Mesenteric fat pad (tissue), 1 donor: ENCODE results near the gene STOML2. TPM values are rescaled to one million over a fixed set of nuclear protein-coding genes. Genes with fewer than 3 reads are reported as not detected.

Experiments used
- DNase-seq: peaks from one replicate; pipeline ENCODE4 v3.0.0-alpha.2; 2020; ENCODE audit warnings: low spot score
- total RNA-seq: library from RNA; stranded (reverse); fragmentation: NEBNext Ultra II Directional; extraction: Animal tissue kit (Norgen Biotek cat#: 25700); gene quantifications from one replicate; pipeline ENCODE4 v1.2.1, GENCODE V29; 2021
- donor health status: DM: yes; HTN: yes; CAD: no.

The STOML2 gene
- total RNA-seq, 1 donor from 2014 or later = 95.4 TPM

- peak; percentile 47 for DNase-seq
Measured at GRCh38 chr9:35108461-35108860, 5.5 kb upstream of the STOML2 start.

GRCh38 chr9:35107297-35108290, 4.7 kb upstream of the STOML2 start:
- peak; percentile 86 for DNase-seq

- DNase-seq = no peak
Measured at GRCh38 chr9:35106343-35106730, 3.4 kb upstream of the STOML2 start.

GRCh38 chr9:35105571-35106342, 2.8 kb upstream of the STOML2 start:
- DNase-seq = no peak

GRCh38 chr9:35105126-35105525, 2.2 kb upstream of the STOML2 start:
- DNase-seq = no peak

- no peak for DNase-seq
Measured at GRCh38 chr9:35104586-35104985, 1.7 kb upstream of the STOML2 start.

- no peak for DNase-seq
Measured at GRCh38 chr9:35103660-35104191, 795 bp upstream of the STOML2 start.

GRCh38 chr9:35102465-35102768, 514 bp downstream of the STOML2 start:
- DNase-seq = no peak

- no peak for DNase-seq
Measured at GRCh38 chr9:35097573-35097972, 5.4 kb downstream of the STOML2 start.

GRCh38 chr9:35096035-35096849, 6.7 kb downstream of the STOML2 start, which contains the start of gene PIGO:
Gene PIGO, minus strand, starts transcription at chr9:35096591. Its CDS starts 1,026 bp downstream, at chr9:35095565.
- DNase-seq = peak; percentile 97

GRCh38 chr9:35091536-35091935, 11.4 kb downstream of the STOML2 start:
- no peak for DNase-seq

GRCh38 chr9:35089434-35089833, 13.5 kb downstream of the STOML2 start:
- no peak for DNase-seq

GRCh38 chr9:35085078-35085477, 17.9 kb downstream of the STOML2 start:
- no peak for DNase-seq

- DNase-seq = peak; percentile 96
Measured at GRCh38 chr9:35079426-35080341, 23.2 kb downstream of the STOML2 start, which contains the start of gene FANCG. Gene FANCG, minus strand, starts transcription at chr9:35079942. Its CDS starts 418 bp downstream, at chr9:35079524.

GRCh38 chr9:35079041-35079425, 23.9 kb downstream of the STOML2 start:
- DNase-seq = no peak

- peak; percentile 82 for DNase-seq
Measured at GRCh38 chr9:35078066-35078465, 24.9 kb downstream of the STOML2 start.

GRCh38 chr9:35076848-35077247, 26.1 kb downstream of the STOML2 start:
- peak; percentile 45 for DNase-seq

- peak; percentile 76 for DNase-seq
Measured at GRCh38 chr9:35075358-35075757, 27.6 kb downstream of the STOML2 start.

- peak; percentile 78 for DNase-seq
Measured at GRCh38 chr9:35074791-35075190, 28.1 kb downstream of the STOML2 start.

GRCh38 chr9:35074141-35074540, 28.8 kb downstream of the STOML2 start:
- peak; percentile 18 for DNase-seq
